HL-60 (cell line): ENCODE results near the gene CDH23.

Experiments
- DNase-seq, 2 experiments: peaks; one replicate each; pipeline ENCODE4 v3.0.0-alpha.2; 2010 to 2020; ENCODE audit warnings: low read depth in 1 of 2, low spot score in 1 of 2
- H3K27ac ChIP-seq: fragments of 250-450 bp; sonication (Bioruptor Pico); replicated peaks from 2 replicates; pipeline ENCODE4 v1.5.1; 2020; ENCODE audit warnings: mild to moderate bottlenecking, moderate library complexity
- H3K27me3 ChIP-seq: fragments of 250-450 bp; sonication (Bioruptor Pico); 2 replicates; pipeline ENCODE4 v1.5.1; 2021; ENCODE audit warnings: mild to moderate bottlenecking, moderate library complexity; ENCODE audit not compliant: insufficient read depth, poor library complexity, severe bottlenecking
- H3K4me3 ChIP-seq: replicated peaks from 2 replicates; pipeline ENCODE4 v1.5.1; 2011; ENCODE audit warnings: mild to moderate bottlenecking, control low read depth, low read length; ENCODE audit not compliant: insufficient read depth
- GABPA ChIP-seq: IDR thresholded peaks from 2 replicates; pipeline ENCODE4 v1.6.1; 2012; ENCODE audit warnings: low read depth
- POLR2AphosphoS5 ChIP-seq: IDR thresholded peaks from 2 replicates; pipeline ENCODE4 v1.6.1; 2012; ENCODE audit warnings: low read depth
- REST ChIP-seq: IDR thresholded peaks from 2 replicates; pipeline ENCODE4 v1.6.1; 2012; ENCODE audit warnings: low read depth; ENCODE audit not compliant: insufficient replicate concordance
- SPI1 ChIP-seq: IDR thresholded peaks from 2 replicates; pipeline ENCODE4 v1.6.1; 2012; ENCODE audit warnings: low read depth, mild to moderate bottlenecking, borderline replicate concordance
- TF ChIP-seq, protein P1 (sequence below): IDR thresholded peaks from one replicate; pipeline ENCODE4 v1.5.1; 2011; ENCODE audit warnings: low read length, control low read depth, inconsistent platforms; ENCODE audit not compliant: insufficient read depth

CDH23 gene

GRCh38 chr10:71476228-71477011 lies 79.7 kb downstream of the CDH23 start:
- Histone ChIP-seq H3K27ac (no peak overlapping the region), H3K27me3 (no peaks in the 10 kb centered on the region), H3K4me3 (no peak overlapping the region)
- TF ChIP-seq, protein P1, sequence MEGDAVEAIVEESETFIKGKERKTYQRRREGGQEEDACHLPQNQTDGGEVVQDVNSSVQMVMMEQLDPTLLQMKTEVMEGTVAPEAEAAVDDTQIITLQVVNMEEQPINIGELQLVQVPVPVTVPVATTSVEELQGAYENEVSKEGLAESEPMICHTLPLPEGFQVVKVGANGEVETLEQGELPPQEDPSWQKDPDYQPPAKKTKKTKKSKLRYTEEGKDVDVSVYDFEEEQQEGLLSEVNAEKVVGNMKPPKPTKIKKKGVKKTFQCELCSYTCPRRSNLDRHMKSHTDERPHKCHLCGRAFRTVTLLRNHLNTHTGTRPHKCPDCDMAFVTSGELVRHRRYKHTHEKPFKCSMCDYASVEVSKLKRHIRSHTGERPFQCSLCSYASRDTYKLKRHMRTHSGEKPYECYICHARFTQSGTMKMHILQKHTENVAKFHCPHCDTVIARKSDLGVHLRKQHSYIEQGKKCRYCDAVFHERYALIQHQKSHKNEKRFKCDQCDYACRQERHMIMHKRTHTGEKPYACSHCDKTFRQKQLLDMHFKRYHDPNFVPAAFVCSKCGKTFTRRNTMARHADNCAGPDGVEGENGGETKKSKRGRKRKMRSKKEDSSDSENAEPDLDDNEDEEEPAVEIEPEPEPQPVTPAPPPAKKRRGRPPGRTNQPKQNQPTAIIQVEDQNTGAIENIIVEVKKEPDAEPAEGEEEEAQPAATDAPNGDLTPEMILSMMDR: no peak
- TF ChIP-seq GABPA (no peak), SPI1 (peak; percentile 45; the same call in 1 of the 2 replicates), REST (no peak)
- peak; percentile 4 to 27 for DNase-seq

GRCh38 chr10:71478173-71478572 lies 81.5 kb downstream of the CDH23 start:
- no peak for TF ChIP-seq SPI1
- no peak for TF ChIP-seq POLR2AphosphoS5
- no peak for TF ChIP-seq REST
- no peak for TF ChIP-seq GABPA
- TF ChIP-seq, protein P1: no peak

DNA sequence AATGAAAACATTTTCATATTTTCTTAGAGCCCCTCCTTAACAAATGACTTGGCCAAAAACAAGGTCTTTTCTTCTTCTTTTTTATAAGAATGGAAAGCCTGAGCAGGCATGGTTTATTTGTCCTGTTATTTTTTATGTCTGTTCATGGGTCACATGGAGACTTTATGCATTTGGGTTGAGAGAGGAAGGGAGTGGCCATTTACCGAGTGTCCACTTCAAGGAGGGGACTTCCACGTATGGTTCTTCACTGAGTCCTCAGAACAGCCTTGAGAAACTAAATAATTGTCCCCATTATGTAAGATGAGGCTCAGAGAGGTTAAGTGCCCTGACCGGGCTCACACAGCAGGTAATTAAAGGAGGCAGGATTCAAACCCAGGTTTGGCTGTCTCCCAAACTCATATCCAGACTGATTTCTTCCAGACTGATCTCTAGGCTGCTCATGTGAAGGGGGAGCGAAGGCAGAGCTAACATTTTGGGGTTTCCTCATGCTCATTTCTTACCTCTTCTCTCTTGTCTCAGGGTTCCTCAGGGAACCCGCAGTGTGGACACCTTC lies 82.2 kb downstream of the CDH23 start:
- Histone ChIP-seq H3K27ac (no peak overlapping the region), H3K4me3 (no peak overlapping the region), H3K27me3 (no peaks in the 10 kb centered on the region)
- TF ChIP-seq SPI1: no peak
- TF ChIP-seq REST: no peak
- TF ChIP-seq, protein P1: no peak
- TF ChIP-seq POLR2AphosphoS5: no peak
- no peak for TF ChIP-seq GABPA
- no peak for DNase-seq

More at GRCh38 chr10:71478173-71478572, 81.5 kb downstream of the CDH23 start:
- no peak overlapping the region for H3K4me3 ChIP-seq
- no peaks in the 10 kb centered on the region for H3K27me3 ChIP-seq
- no peak for DNase-seq
- no peak overlapping the region for H3K27ac ChIP-seq
